K562 (cell line): ENCODE data around the gene SLC22A3. TPM values are rescaled to one million over a fixed set of nuclear protein-coding genes. Genes with fewer than 3 reads are reported as not detected.

ENCODE experiments used
- ATAC-seq: fragments of 200-7000 bp; cut with Tn5 transposase; 3 replicates; pipeline ENCODE4 v1.9.1; 2020; ENCODE audit warnings: moderate library complexity
- BruUV-seq: library from RNA; stranded (reverse); fragments of 400-500 nt; replicated peaks from 2 replicates; lab custom pipeline; 2021; lab: Mats Ljungman, UMichigan
- CTCF ChIA-PET: fragments of 300-600 bp; formaldehyde crosslinking; extraction: SDS; loops from one replicate; lab custom pipeline; 2021; ENCODE audit warnings: low intra/inter-chr PET ratio; lab: Yijun Ruan, JAX
- POLR2A ChIA-PET: fragments of 300-600, 350-650 bp; sonication (Branson Sonifier 250); formaldehyde crosslinking; extraction: SDS; loops from one replicate; lab custom pipeline; 2021; ENCODE audit warnings: antibody characterized with exemption, inconsistent platforms; lab: Yijun Ruan, JAX
- DNase-seq, 4 experiments: peaks; one replicate each; pipeline versions ENCODE4 v3.0.0 to v3.0.0-alpha.2; 2011 to 2018; ENCODE audit warnings: low spot score in 3 of 4, mixed read lengths in 3 of 4; ENCODE audit errors: extremely low read depth in 1 of 4
- FAIRE-seq: peaks from 2 replicates; lab custom pipeline; 2011; peaks lifted over from hg19 to GRCh38; lab: Jason Lieb, UNC
- H2AFZ ChIP-seq: 2 replicates; pipeline ENCODE4 v1.6.0; 2011; ENCODE audit warnings: low read depth, low read length, control low read depth, inconsistent platforms
- H3K27ac ChIP-seq: fragments of 200-600 bp; 3 replicates; pipeline ENCODE4 v1.8.0; 2011; ENCODE audit warnings: low read depth, mild to moderate bottlenecking, control low read depth, inconsistent platforms, low read length, moderate library complexity, mixed read lengths; ENCODE audit errors: extremely low read depth
- H3K27me3 ChIP-seq, 2 experiments: fragments of 300-600 bp in 1 of 2; 2 replicates in 1 of 2; 3 replicates in 1 of 2; pipeline versions ENCODE4 v1.6.0 to v1.8.0; 2011; ENCODE audit warnings: inconsistent platforms in 2 of 2, low read length in 2 of 2, mild to moderate bottlenecking in 1 of 2, mixed read lengths in 1 of 2, moderate library complexity in 1 of 2; ENCODE audit not compliant: control insufficient read depth in 2 of 2, insufficient read depth in 2 of 2
- H3K36me3 ChIP-seq: fragments of 300-600 bp; 3 replicates; pipeline ENCODE4 v1.8.0; 2011; ENCODE audit warnings: mild to moderate bottlenecking, low read length, inconsistent platforms; ENCODE audit not compliant: control insufficient read depth, insufficient read depth
- H3K4me1 ChIP-seq, 2 experiments: fragments of 200-600 bp in 1 of 2; replicated peaks in 1 of 2; 2 replicates in 1 of 2; 3 replicates in 1 of 2; pipeline versions ENCODE4 v1.5.1 to v1.8.0; 2011; ENCODE audit warnings: inconsistent platforms in 2 of 2, low read length in 2 of 2, mild to moderate bottlenecking in 1 of 2, mixed read lengths in 1 of 2, moderate library complexity in 1 of 2; ENCODE audit not compliant: control insufficient read depth in 2 of 2, insufficient read depth in 2 of 2
- H3K4me2 ChIP-seq: 2 replicates; pipeline ENCODE4 v1.6.1; 2011; ENCODE audit warnings: low read length, control low read depth, inconsistent platforms, mixed read lengths; ENCODE audit not compliant: insufficient read depth
- H3K4me3 ChIP-seq: fragments of 200-600 bp; sonication (generic), shearing (Covaris generic); 2 replicates; pipeline ENCODE4 v1.5.1; 2016; ENCODE audit warnings: control low read depth, inconsistent platforms
- H3K79me2 ChIP-seq: fragments of 200-600 bp; 3 replicates; pipeline ENCODE4 v1.8.0; 2011; ENCODE audit warnings: low read length, inconsistent platforms; ENCODE audit not compliant: control insufficient read depth, insufficient read depth
- H3K9ac ChIP-seq, 2 experiments: 2 replicates each; pipeline versions ENCODE4 v1.6.0 to v1.6.1; 2011; ENCODE audit warnings: low read depth in 2 of 2, low read length in 2 of 2, control low read depth in 1 of 2, inconsistent platforms in 1 of 2, mild to moderate bottlenecking in 1 of 2, mixed read lengths in 1 of 2; ENCODE audit not compliant: insufficient read depth in 1 of 2
- H3K9me1 ChIP-seq: one replicate; pipeline ENCODE4 v1.6.0; 2011; ENCODE audit warnings: inconsistent platforms, mild to moderate bottlenecking, low read length, moderate library complexity; ENCODE audit not compliant: control insufficient read depth, insufficient read depth
- H3K9me3 ChIP-seq: replicated peaks from 2 replicates; pipeline ENCODE4 v1.5.1; 2011; ENCODE audit warnings: low read depth, low read length, inconsistent platforms; ENCODE audit not compliant: control insufficient read depth, insufficient read depth
- H4K20me1 ChIP-seq: replicated peaks from 2 replicates; pipeline ENCODE4 v1.6.1; 2011; ENCODE audit warnings: low read length, inconsistent platforms, mixed read lengths; ENCODE audit not compliant: control insufficient read depth, insufficient read depth
- ELF2 ChIP-seq: fragments of 250-450 bp; sonication (Bioruptor Pico); IDR thresholded peaks from 2 replicates; pipeline ENCODE4 v1.5.0; 2021; ENCODE audit warnings: mild to moderate bottlenecking
- FOS ChIP-seq: IDR thresholded peaks from 3 replicates; pipeline ENCODE4 v1.6.1; 2011; ENCODE audit not compliant: insufficient read length; ENCODE audit errors: extremely low read depth
- HEY1 ChIP-seq: fragments of 250-450 bp; sonication (Bioruptor Pico); IDR thresholded peaks from 2 replicates; pipeline ENCODE4 v1.5.0; 2020; ENCODE audit warnings: mild to moderate bottlenecking, moderate library complexity, borderline replicate concordance
- MECOM ChIP-seq: fragments of 250-450 bp; sonication (Bioruptor Pico); IDR thresholded peaks from 2 replicates; pipeline ENCODE4 v1.8.0; 2022; ENCODE audit warnings: inconsistent platforms
- MXI1 ChIP-seq: IDR thresholded peaks from 2 replicates; pipeline ENCODE4 v1.6.1; 2011; ENCODE audit warnings: low read depth, mild to moderate bottlenecking, improper control_type of control experiment, low read length
- NR4A1 ChIP-seq, 2 experiments: fragments of 250-450 bp in 1 of 2; fragments of 450-650 bp in 1 of 2; sonication (Bioruptor Pico) in 1 of 2; IDR thresholded peaks; 2 replicates each; pipeline versions ENCODE4 v1.4.0 to v1.6.1; 2016 to 2020; ENCODE audit warnings: mild to moderate bottlenecking in 2 of 2, missing compliant biosample characterization in 1 of 2, missing genetic modification characterization in 1 of 2, moderate library complexity in 1 of 2
- RB1 ChIP-seq: fragments of 450-650 bp; IDR thresholded peaks from 2 replicates; pipeline ENCODE4 v1.6.1; 2017; ENCODE audit warnings: low read depth, mild to moderate bottlenecking
- RREB1 ChIP-seq: fragments of 250-450 bp; sonication (Bioruptor Pico); IDR thresholded peaks from 2 replicates; pipeline ENCODE4 v1.4.0; 2020
- STAG1 ChIP-seq: sonication (generic); formaldehyde crosslinking; IDR thresholded peaks from 2 replicates; pipeline ENCODE4 v1.5.0; 2020; ENCODE audit warnings: missing genetic modification reagents, borderline replicate concordance
- TRIM28 ChIP-seq: fragments of 450-650 bp; IDR thresholded peaks from 2 replicates; pipeline ENCODE4 v1.6.1; 2017
- ZNF609 ChIP-seq: sonication (generic); formaldehyde crosslinking; IDR thresholded peaks from 2 replicates; pipeline ENCODE4 v1.8.1; 2023; ENCODE audit warnings: missing genetic modification reagents, mild to moderate bottlenecking, borderline replicate concordance
- ZNF707 ChIP-seq: fragments of 250-450 bp; sonication (Bioruptor Pico); conservative IDR thresholded peaks from 2 replicates; pipeline ENCODE4 v1.8.0; 2022; ENCODE audit warnings: inconsistent platforms, mild to moderate bottlenecking, moderate library complexity
- ZNF77 ChIP-seq: fragments of 250-450 bp; sonication (Bioruptor Pico); IDR thresholded peaks from 2 replicates; pipeline ENCODE4 v1.5.0; 2020
- ZNF785 ChIP-seq: fragments of 250-450 bp; sonication (Bioruptor Pico); IDR thresholded peaks from 2 replicates; pipeline ENCODE4 v1.4.0; 2020; ENCODE audit warnings: mild to moderate bottlenecking
- WGBS: fragments of 100-300 bp; shearing (Covaris generic); methylation state at CpG from one replicate; pipeline ENCODE4 v1.1.6; 2016; ENCODE audit warnings: low coverage, mixed read lengths; ENCODE audit not compliant: insufficient coverage; ENCODE audit errors: missing lambda C conversion rate; 5-methylcytosine and 5-hydroxymethylcytosine counted together
- in situ Hi-C: fragments of 300-500 bp; cut with MboI; formaldehyde crosslinking; loops from 4 replicates; pipeline ENCODE4 v1.15.0; 2018; ENCODE audit warnings: inconsistent platforms, mixed read lengths
- intact Hi-C: fragments of 100-400 bp; cut with micrococcal nuclease; formaldehyde crosslinking; loops from 2 replicates; pipeline ENCODE4 v1.14.2; 2022
- polyA plus RNA-seq, 8 experiments: library from polyadenylated mRNA; depleted of rRNA in 4 of 8; stranded (reverse) in 5 of 8; unstranded in 3 of 8; fragments of >200 nt; fragmentation: Nextera tagmentation in 2 of 8; fragmentation: Illumina TruSeq in 1 of 8; extraction: Ambion mirVana in 2 of 8; extraction: Trizol in 1 of 8; gene quantifications; 2 replicates each; pipeline versions ENCODE4 v1.2.1 to v1.2.3, GENCODE V29; 2011 to 2014; ENCODE audit warnings: inconsistent platforms in 1 of 8, missing spikeins in 1 of 8
- total RNA-seq, 7 experiments: library from RNA; depleted of rRNA in 6 of 7; stranded (reverse); fragments of >200 nt in 6 of 7; fragmentation: Illumina TruSeq in 2 of 7; extraction: Trizol in 2 of 7; gene quantifications; 2 replicates each; pipeline versions ENCODE4 v1.2.1 to v1.2.3, GENCODE V29; 2011 to 2021; ENCODE audit warnings: low replicate concordance in 1 of 7

Gene SLC22A3
- total and polyA plus RNA-seq, 9 of the 15 experiments (the other 6 are each of a cell fraction or from before 2014, with no cell fraction given) = not detected

GRCh38 chr6:160362556-160362955 is 14.4 kb downstream of the SLC22A3 start:
- Histone ChIP-seq H4K20me1 (peaks cover 3% of the 10 kb centered on the region; the same call in 1 of the 2 replicates), H3K79me2 (no peaks in the 10 kb centered on the region), H3K4me3 (no peak overlapping the region), H3K27me3 (peaks cover 11 to 30% of the 10 kb centered on the region in 2 experiments; a peak in 3 of 5 replicates), H3K36me3 (no peaks in the 10 kb centered on the region), H3K9me1 (no peaks in the 10 kb centered on the region), H3K4me1 (peaks cover 0 to 7% of the 10 kb centered on the region in 2 experiments; a peak in 1 of 5 replicates), H3K9me3 (no peaks in the 10 kb centered on the region), H3K4me2 (no peak overlapping the region), H3K9ac (no peak overlapping the region), H2AFZ (no peak overlapping the region), H3K27ac (no peak overlapping the region)
- ChIA-PET CTCF (no interaction called here), POLR2A (no interaction called here)
- intact Hi-C loops (no loop called here), in situ Hi-C loops (no loop called here)
- BruUV-seq = no TSS peak
- FAIRE-seq = no peak
- 0% methylated on average over 21 of the region's 28 CpGs for WGBS
- peak; percentile 40; the same call in 2 of the 3 replicates for ATAC-seq
- DNase-seq = no peak
- no peak for TF ChIP-seq FOS
- TF ChIP-seq RB1 = no peak
- no peak for TF ChIP-seq ZNF785
- no peak for TF ChIP-seq RREB1 (CRISPR knock-in tag)
- no peak for TF ChIP-seq STAG1
- no peak for TF ChIP-seq HEY1 (CRISPR knock-in tag)
- no peak for TF ChIP-seq MXI1
- no peak for TF ChIP-seq MECOM
- no peak for TF ChIP-seq ELF2 (CRISPR knock-in tag)
- TF ChIP-seq TRIM28 = no peak
- no peak for TF ChIP-seq ZNF609
- TF ChIP-seq NR4A1 (CRISPR knock-in tag; IDR thresholded peaks at IDR 0.05) = no peak
- TF ChIP-seq NR4A1 (tag; IDR thresholded peaks at IDR 0.05) = no peak
- no peak for TF ChIP-seq ZNF707 (CRISPR knock-in tag)
- no peak for TF ChIP-seq ZNF77
